ENCODE results near the gene PTPRT. TPM values are rescaled to one million over a fixed set of nuclear protein-coding genes. Genes with fewer than 3 reads are reported as not detected.

PTPRT gene
- total RNA-seq, 1 experiment from 2014 or later, result 0.13 TPM

DNA sequence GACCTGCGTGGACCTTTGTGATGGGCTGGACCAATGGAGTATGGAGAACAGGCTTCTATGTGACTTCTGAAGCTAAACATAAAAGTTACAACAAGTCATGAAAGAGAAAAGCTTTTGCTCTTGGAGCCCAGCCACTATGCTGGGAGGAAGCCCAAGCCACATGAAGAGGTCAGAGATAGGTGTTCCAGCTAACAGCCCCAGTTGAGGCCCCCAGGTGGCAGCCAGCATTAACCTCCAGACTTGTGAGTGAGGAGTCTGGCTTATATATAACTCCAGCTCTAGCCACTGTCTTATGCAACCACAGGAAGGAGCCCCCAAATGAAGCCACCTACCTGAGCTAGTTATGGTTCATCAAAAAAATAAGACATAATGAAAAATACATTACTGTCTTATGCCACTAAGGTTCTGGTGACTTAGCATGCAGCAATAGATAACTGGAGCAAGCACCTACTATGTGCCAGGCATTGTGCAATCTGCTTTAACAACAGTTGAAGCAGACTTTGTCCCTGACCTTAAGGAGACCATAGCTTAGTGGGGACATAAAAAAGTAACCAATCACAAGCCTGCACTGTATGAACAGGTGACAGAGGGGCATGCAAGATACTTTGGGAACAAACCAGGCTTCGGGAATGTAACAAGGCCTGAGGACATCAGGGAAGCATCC lies 599.6 kb downstream of the PTPRT start:
- H3K27me3 Mint-ChIP-seq (ENCODE audit: low read depth), result peaks cover 5% of the 10 kb centered on the region; the same call in 1 of the 2 replicates
- Histone ChIP-seq H3K9ac (ENCODE audit: extremely low read depth, insufficient read length, low read length) (no peak overlapping the region), H4K20me1 (ENCODE audit: control insufficient read depth, insufficient read depth, insufficient read length) (peaks cover 2% of the 10 kb centered on the region), H3K4me1 (ENCODE audit: insufficient read depth, low read length) (no peaks in the 10 kb centered on the region), H4K8ac (replicated peaks; ENCODE audit: insufficient read length, low read depth, low read length) (no peak overlapping the region), H2AK5ac (ENCODE audit: insufficient read length, low read length) (no peak overlapping the region), H3K27ac (ENCODE audit: insufficient read length, low read depth, low read length) (no peak overlapping the region), H2BK20ac (ENCODE audit: low read depth, low read length, poor library complexity, severe bottlenecking) (no peak overlapping the region), H4K5ac (ENCODE audit: insufficient read length, low read depth, low read length) (no peak overlapping the region), H3K23ac (ENCODE audit: insufficient read length, low read depth, low read length) (no peak overlapping the region), H2BK5ac (ENCODE audit: insufficient read length, low read length) (no peak overlapping the region), H2AFZ (ENCODE audit: low read length) (no peak overlapping the region), H3K27me3 (ENCODE audit: insufficient read depth, low read length) (no peaks in the 10 kb centered on the region), H3K79me2 (ENCODE audit: insufficient read depth, low read length) (no peaks in the 10 kb centered on the region), H3K23me2 (ENCODE audit: insufficient read length, low read depth, low read length, poor library complexity, severe bottlenecking) (no peaks in the 10 kb centered on the region), H3K56ac (ENCODE audit: insufficient read length, low read depth, low read length) (no peak overlapping the region), H3T11ph (ENCODE audit: low read length) (no peak overlapping the region), H3K79me1 (ENCODE audit: insufficient read depth, low read depth, low read length, poor library complexity, severe bottlenecking) (no peaks in the 10 kb centered on the region), H3K4me2 (ENCODE audit: insufficient read depth, insufficient read length, low read length) (no peak overlapping the region), H4K91ac (ENCODE audit: insufficient read length, low read depth, low read length) (no peak overlapping the region), H2BK12ac (ENCODE audit: insufficient read length, low read depth, low read length) (no peak overlapping the region), H3K9me3 (ENCODE audit: control insufficient read depth, low read depth, low read length) (no peaks in the 10 kb centered on the region), H3K14ac (ENCODE audit: insufficient read depth, low read length) (no peak overlapping the region), H3K18ac (ENCODE audit: insufficient read length, low read depth, low read length) (no peak overlapping the region), H2BK15ac (ENCODE audit: low read depth, low read length) (no peak overlapping the region), H3K4ac (ENCODE audit: low read depth, low read length) (no peak overlapping the region), H2BK120ac (ENCODE audit: low read depth, low read length, poor library complexity, severe bottlenecking) (no peak overlapping the region)
- no peak for DNase-seq
- no CpG with 5 or more reads among the region's 2 CpGs for WGBS (ENCODE audit: extremely low coverage, insufficient read length, low lambda C conversion rate)
- H3K36me3 Mint-ChIP-seq (ENCODE audit: insufficient read depth in 1 of 3, low read depth in 3 of 3), result no peaks in the 10 kb centered on the region
- H3K9me3 Mint-ChIP-seq, result no peaks in the 10 kb centered on the region
- TF ChIP-seq, protein P1, sequence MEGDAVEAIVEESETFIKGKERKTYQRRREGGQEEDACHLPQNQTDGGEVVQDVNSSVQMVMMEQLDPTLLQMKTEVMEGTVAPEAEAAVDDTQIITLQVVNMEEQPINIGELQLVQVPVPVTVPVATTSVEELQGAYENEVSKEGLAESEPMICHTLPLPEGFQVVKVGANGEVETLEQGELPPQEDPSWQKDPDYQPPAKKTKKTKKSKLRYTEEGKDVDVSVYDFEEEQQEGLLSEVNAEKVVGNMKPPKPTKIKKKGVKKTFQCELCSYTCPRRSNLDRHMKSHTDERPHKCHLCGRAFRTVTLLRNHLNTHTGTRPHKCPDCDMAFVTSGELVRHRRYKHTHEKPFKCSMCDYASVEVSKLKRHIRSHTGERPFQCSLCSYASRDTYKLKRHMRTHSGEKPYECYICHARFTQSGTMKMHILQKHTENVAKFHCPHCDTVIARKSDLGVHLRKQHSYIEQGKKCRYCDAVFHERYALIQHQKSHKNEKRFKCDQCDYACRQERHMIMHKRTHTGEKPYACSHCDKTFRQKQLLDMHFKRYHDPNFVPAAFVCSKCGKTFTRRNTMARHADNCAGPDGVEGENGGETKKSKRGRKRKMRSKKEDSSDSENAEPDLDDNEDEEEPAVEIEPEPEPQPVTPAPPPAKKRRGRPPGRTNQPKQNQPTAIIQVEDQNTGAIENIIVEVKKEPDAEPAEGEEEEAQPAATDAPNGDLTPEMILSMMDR (conservative IDR thresholded peaks at IDR 0.05), result no peak; the same call in 2 of the 3 replicates
- peaks cover 3% of the 10 kb centered on the region in 2 experiments; a peak in 3 of 4 replicates for H3K4me1 Mint-ChIP-seq
- no peak overlapping the region for H3K27ac Mint-ChIP-seq
- no peak overlapping the region for H3K4me3 Mint-ChIP-seq
